8988T (cell line): ENCODE measurements around the gene ZIC5.

Source experiments
- DNase-seq: peaks from one replicate; pipeline ENCODE4 v3.0.0; 2011

Gene ZIC5

GRCh38 chr13:99987154-99988019 is 15.8 kb upstream of the ZIC5 start:
- no peak for DNase-seq

- no peak for DNase-seq
These were observed 15.2 kb upstream of the ZIC5 start for GRCh38 chr13:99986741-99987140.

GRCh38 chr13:99985886-99986527 is 14.4 kb upstream of the ZIC5 start:
- no peak for DNase-seq

GRCh38 chr13:99985241-99985874 is 13.8 kb upstream of the ZIC5 start:
- no peak for DNase-seq

- no peak for DNase-seq
These were observed 13.1 kb upstream of the ZIC5 start for GRCh38 chr13:99984461-99985240.

GRCh38 chr13:99983499-99984401 is 12.2 kb upstream of the ZIC5 start:
- no peak for DNase-seq

GRCh38 chr13:99982731-99983498 is 11.3 kb upstream of the ZIC5 start:
- no peak for DNase-seq

GRCh38 chr13:99982036-99982730 is 10.6 kb upstream of the ZIC5 start:
- no peak for DNase-seq

GRCh38 chr13:99981735-99982035 is 10.1 kb upstream of the ZIC5 start, which contains the start of gene ZIC2:
Gene ZIC2 (plus strand): TSS chr13:99981784. CDS start chr13:99982065, 281 bp downstream.
- DNase-seq = no peak

GRCh38 chr13:99980824-99981734 is 9.5 kb upstream of the ZIC5 start:
- DNase-seq = no peak

GRCh38 chr13:99980201-99980823 is 8.7 kb upstream of the ZIC5 start:
- DNase-seq = peak; percentile 84

GRCh38 chr13:99979453-99980200 is 8.1 kb upstream of the ZIC5 start:
- no peak for DNase-seq

GRCh38 chr13:99978799-99979452 is 7.4 kb upstream of the ZIC5 start:
- no peak for DNase-seq

- DNase-seq = no peak
These were observed 6.6 kb upstream of the ZIC5 start for GRCh38 chr13:99977912-99978798.

- DNase-seq = no peak
These were observed 5.9 kb upstream of the ZIC5 start for GRCh38 chr13:99977334-99977911.

- DNase-seq = no peak
These were observed 5.0 kb upstream of the ZIC5 start for GRCh38 chr13:99976575-99976974.
